Stimulated activated CD8-positive, alpha-beta memory T cell treated with anti-CD3 and anti-CD28 coated beads, Interleukin-4, amount 100 ng/mL, for 4 hours (primary cell): Measurements from ENCODE around the gene DNAJB6.

ENCODE experiments used
- DNase-seq, 2 donors: peaks; one replicate each; pipeline ENCODE4 v3.0.0-alpha.2; 2020; ENCODE audit warnings: low read depth in 2 of 2, low spot score in 1 of 2

The DNAJB6 gene

DNA sequence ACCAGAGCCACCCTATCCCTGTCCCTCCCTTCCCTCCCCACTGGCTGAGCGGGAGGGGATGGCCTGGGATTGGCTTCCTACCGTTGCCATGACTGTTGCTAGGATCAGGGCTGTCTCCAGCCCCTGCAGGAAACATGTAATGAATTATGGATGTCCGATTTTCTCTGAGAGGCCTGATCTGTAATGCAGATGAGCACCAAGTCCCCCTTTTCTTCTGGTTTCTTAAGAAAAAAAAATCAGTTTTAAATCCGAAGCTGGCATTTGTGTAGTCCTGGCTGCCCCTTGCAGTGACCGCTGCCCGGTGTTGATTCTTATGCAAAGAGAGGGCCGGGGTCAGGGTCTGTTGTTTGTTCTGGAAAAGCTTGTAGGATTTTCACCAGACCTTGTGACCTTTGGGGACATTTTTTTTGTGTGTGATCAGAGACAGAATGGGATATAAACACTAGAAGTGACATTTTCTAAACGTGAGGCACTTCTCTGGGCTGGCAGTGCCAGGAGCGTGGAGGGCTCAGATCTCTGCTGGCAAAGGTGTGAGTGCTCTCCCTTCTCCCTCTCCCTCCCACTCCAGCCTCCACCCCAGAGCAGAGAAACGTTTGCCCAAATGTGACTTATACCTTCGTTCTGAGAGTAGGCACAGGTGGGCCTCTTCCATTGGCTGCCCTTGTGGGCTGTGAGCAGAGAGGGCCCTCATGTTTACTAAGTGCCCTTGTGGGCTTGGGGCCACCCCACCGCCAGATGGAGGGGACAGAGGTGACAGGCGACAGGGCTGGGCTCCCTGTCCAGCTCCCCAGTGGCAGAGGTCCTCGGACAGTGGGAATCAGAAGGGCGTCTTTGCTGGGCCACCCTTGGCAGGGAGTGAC is 127.5 kb downstream of the DNAJB6 start:
- DNase-seq, result no peak

DNA sequence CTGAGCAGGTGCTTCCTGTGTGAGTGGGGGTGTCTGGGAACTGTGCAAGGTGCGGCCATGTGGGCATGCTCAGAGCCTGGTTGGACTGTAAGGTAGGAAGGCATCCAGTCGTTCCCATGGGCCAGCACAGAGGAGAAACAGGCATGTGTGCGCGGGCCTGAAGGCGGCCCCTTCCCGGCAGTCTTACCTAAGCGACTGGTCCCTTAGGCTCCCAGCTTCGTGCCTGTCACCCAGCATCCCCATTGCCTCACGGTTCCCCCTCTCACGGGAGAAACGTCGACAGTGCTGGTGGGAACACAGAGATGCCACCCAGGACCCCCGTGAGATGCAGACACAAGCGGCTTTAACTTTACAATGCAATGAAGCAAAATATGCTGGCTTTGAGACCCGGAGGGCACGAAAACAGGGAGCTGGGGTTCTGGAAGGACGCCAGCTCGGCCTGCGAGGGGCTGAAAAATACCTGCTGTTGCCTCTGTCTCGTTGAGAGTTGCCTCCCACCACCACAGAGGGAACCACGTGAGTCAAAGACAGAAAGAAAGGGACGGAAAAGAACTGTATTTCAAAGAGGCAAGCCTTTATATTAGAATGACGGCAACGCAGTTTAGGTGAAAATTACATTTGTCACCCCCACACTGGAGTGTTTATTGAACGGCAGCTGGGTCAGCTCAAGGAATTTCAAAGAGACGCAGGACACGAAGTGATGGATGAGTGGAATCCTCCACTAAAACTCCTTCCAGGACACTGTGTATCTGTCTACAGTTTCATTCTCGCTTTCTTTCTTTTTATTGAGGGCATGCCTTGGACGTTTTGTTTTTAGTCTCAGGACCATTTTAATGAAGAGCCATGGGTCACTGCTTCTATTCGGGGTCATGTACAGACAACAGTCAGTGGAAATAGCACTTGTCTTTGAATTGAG is 128.4 kb downstream of the DNAJB6 start:
- no peak for DNase-seq

DNA sequence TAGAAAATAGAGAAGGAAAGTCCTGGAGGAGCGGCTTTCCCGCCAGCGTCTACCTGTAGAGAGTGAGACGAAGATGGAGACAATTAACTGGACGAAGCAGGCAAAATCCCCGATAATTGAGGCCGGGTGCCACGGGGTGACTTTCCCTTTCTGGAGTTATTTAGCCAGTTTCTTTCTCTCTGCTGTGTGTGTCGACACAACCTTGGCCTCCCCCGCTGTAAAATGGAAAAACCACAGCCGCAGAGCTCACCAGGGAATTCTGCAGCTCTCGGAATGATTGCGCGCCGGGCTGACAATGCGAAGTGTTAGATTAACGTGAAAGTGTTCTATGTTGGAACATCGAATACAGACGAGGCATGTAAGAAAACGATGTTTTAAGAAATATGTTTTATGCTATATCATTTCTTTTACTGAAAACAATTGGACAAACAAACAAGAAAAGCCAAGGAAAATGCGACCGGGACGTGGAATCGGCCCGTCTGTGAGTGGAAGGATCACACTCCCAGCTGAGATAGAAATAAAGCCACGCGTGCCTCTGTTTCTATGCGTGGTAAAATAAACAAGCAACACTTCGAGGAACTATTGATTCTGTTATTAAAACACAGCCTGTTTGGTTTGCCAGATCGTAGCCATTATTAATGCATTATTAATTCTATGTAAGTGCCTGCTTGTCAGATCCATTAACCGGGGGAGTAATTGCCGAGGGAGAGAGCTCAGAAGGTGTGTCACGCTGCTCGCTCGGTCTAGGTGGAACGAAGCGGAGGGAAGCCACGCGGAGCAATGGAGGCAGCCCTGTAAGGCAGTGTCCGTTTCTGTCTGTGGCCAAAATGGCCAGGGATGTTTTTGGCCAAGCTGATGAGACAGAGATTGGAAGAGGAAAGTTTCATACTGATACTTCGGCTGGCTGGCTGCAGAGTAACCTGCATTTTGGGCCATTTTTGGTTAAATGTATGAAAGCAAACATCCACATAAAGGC is 129.4 kb downstream of the DNAJB6 start:
- DNase-seq, result no peak

DNA sequence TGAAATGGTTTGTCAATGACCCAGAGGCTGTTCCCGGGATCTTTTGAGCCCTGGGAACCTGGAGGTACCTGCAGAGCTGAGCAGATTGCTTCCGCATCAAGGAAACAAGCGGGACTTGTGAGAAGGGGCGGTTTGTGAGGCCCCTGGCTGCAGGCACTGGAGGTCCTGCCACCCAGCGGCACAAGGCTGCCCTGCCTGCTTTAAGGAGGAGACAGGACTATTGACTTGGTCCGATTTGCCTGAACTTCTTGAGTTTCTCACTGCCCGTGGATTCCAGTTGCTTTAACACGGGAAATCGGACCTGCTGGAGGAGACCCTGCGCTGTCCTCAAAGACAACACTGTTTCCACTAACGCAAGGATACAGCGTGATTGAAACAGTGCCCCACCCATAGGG is 130.1 kb downstream of the DNAJB6 start:
- DNase-seq, result no peak
